Germinal center (tissue), 1 donor: ENCODE measurements around the gene BMS1.
"Not testable (repeated sequence)": the region's sequence is repeated elsewhere in the genome, so short reads cannot be mapped to it uniquely, and the experiment has no call there.

Source experiments
- DNase-seq: peaks from one replicate; pipeline ENCODE4 v3.0.0; 2012; ENCODE audit warnings: mixed read lengths, low spot score

BMS1 gene

DNA sequence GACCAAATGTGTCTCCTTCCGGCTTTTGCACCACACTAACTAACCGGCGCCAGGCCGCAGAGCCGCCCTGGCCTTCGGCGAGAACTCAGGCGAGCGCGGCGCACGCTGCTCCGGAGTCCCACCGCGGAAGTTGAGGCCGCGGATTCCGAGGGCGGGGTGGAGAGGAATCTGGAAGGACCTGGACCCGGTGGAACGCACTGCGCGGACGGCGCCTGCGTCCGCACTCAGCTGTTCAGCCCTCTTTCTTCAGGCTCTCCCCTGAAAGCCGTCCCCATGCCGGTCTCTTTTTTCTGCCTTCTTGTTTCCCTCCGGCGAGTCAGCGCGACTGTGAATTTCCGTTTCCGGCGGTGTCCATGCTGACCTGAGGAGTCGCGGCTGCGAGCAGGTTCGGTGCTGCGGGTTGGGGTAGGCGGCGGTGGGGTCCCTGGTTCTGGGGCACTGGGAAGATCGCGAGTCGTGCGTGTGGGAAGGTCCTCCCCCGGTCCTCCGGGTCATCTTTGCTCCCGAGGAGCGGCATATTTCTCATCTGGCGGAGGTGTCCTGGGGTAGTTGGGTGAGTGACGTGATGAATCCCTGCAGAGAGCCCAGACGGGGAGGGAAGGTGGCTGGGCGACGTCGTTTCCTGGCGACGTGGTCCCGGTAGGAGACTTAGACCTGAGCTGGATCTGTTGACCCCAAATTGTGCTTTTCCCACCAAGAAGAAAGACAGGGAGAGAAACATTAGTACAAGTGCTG, at the start of gene BMS1:
BMS1 (plus strand) TSS at position 350 of the 735 bp plus-strand sequence. CDS start 1,600 bp downstream, outside the sequence.
- peak; percentile 78 for DNase-seq

- DNase-seq: no peak
Measured at GRCh38 chr10:42734536-42734935, 48.1 kb upstream of the BMS1 start.

- no peak for DNase-seq
Measured at GRCh38 chr10:42738679-42739078, 43.9 kb upstream of the BMS1 start.

DNA sequence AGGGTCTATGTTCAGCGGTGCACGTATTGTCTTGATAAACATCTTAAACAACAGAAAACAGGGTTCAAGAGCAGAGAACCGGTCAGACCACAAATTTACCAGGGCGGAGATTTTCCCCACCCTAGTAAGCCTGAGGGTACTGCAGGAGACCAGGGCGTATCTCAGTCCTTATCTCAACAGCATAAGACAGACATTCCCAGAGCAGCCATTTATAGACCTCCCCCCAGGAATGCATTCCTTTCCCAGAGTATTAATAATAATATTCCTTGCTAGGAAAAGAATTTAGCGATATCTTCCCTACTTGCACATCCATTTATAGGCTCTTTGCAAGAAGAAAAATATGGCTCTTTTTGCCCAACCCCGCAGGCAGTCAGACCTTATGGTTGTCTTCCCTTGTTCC, 41.1 kb upstream of the BMS1 start:
- not testable (repeated sequence) for DNase-seq

DNA sequence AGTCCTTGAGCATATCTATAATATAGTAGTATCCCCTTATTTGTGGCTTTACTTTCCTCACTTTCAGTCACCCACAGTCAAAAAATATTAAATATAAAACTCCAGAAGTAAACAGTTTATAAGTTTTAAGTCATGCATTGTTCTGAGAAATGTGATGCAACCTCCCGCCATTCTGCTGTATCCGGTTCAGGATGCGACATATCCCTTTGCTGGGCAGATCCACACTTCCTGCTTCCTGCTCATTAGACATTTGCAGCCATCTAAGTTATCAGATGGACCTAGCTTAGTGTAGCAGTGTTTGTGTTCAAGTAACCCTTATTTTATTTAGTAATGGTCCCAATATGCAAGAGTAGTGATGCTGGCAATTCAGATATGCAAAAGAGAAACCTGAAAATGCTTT, 38.9 kb upstream of the BMS1 start:
- no peak for DNase-seq

DNA sequence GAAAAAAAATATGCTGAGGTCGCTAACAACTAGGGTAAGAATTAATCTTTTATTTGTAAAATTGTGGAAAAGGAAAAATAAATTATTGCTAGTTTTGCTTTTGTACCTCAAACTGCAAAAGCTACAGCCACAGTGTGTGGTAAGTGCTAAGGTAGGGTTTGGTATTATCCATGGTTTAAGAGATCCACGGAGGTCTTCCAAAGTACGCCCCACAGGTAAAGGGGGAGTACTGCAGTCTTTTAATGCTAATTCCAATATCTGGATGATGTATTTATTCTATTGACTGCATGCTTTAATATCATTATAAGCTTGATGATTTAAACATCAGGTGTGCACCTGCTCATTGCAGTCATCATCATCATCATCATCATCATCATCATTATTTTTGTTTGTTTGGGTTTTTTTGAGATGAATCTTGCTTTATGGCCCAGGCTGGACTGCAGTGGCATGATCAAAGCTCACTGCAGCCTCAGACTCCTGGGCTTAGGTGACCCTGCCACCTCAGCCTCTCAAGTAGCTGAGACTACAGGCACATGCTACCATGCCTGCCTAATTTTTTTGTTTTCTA, 38.4 kb upstream of the BMS1 start:
- DNase-seq: no peak

DNA sequence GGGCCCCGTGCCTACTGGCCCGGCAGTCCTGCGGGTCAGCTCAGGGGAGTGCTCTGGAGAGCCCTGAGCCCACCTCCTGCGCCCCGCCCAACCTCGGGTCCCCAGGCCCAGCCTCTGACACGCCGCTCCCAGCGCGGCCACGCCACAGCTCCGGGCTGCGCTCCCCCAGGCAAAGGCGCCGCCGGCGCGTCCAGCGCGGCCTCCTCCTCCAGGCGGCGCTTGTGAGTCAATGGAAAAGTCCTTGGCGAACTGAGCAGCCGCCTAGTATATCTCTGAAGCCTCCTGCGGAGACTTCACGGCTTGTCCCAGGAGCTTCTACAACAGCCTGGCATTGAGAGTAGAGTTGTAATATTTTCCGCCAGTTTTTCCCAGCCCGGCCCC, 29.5 kb upstream of the BMS1 start:
- DNase-seq: peak; percentile 61

GRCh38 chr10:42753507-42754154, 29.0 kb upstream of the BMS1 start:
- DNase-seq: peak; percentile 10

GRCh38 chr10:42754155-42755027, 28.2 kb upstream of the BMS1 start:
- DNase-seq: peak; percentile 58

- peak; percentile 21 for DNase-seq
Measured at GRCh38 chr10:42755028-42755451, 27.6 kb upstream of the BMS1 start.

- no peak for DNase-seq
Measured at GRCh38 chr10:42755556-42756093, 27.0 kb upstream of the BMS1 start.

DNA sequence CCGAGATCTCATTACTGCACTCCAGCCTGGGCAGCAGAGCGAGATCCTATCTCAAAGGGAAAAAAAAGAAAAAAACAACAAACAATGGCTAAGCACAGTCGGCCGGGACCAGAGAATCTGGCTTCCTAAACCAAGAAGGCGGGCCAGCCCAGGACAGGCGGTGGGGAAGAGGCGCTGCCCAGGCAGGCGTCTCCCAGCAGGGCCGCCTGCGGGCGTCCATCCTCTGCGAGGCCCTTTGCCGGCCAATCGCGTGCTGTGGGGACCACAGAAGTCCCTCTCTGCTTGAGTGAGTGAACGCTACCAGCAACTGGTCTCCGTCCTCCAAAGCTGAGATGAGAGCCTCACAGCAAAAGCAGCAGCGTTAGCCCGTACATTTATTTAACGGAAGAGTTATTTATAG, 14.7 kb upstream of the BMS1 start:
- no peak for DNase-seq

- DNase-seq: no peak
Measured at GRCh38 chr10:42768581-42769152, 13.9 kb upstream of the BMS1 start.

DNA sequence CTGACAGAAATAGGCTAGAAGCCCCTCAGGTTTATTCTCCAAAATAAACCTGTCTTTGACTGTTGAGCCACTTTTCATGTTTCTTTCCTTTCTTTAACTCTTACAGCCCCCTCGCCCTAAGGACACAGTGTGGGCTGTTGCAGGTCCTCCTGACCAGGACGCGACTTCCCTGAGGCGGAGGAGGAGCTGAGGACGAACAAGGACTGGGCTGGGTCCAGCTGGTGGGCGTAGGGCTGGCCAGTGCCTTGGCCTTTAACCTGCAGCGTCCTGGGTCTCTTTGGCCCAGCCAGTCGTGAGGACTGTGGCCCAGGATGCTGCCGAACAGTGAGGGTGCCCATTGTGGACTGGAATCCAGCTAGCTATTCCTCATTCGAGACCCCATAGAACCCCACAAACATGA, 13.4 kb upstream of the BMS1 start:
- no peak for DNase-seq

- DNase-seq: no peak
Measured at GRCh38 chr10:42769673-42770072, 12.9 kb upstream of the BMS1 start.

GRCh38 chr10:42776681-42777080, 5.9 kb upstream of the BMS1 start:
- DNase-seq: no peak

- DNase-seq: no peak
Measured at GRCh38 chr10:42780456-42780855, 2.1 kb upstream of the BMS1 start.

GRCh38 chr10:42781893-42782445, 626 bp upstream of the BMS1 start:
- no peak for DNase-seq

- no peak for DNase-seq
Measured at GRCh38 chr10:42783181-42783549, 570 bp downstream of the BMS1 start.

DNA sequence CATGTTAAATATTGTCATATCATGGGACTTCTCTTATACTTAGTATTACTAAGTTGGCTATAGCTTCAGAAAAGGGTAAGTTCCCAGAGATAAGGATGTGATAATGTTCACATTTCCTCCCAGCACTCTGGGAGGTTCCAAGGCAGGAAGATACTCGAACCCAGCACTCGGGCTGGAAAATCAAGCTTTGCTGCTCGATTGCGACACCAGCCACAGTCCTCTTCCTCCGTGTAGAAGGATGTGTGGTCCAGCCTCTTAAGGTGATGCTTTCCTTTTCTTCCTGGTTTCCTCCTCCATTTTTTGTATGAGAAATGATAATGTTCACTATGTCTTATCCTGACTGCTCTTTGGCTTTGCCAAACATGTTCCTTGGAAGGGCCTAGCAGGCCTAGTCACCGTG, 3.2 kb downstream of the BMS1 start:
- DNase-seq: no peak

DNA sequence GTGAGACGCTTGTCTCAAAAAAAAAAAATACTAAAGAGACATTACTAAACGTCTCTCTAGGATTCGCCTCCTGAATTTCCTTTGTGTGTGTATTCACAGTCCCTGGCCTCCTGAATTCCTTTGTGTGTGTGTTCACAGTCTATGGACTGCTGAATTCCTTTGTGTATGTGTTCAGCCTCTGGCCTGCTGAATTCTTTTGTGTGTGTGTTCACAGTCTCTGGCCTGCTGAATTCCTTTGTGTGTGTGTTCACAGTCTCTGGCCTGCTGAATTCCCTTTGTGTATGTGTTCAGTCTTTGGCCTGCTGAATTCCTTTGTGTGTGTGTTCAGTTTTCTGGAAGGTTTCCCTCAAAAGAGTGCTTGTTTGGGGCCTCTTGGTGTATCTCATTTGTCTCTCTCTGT, 8.2 kb downstream of the BMS1 start:
- no peak for DNase-seq

DNA sequence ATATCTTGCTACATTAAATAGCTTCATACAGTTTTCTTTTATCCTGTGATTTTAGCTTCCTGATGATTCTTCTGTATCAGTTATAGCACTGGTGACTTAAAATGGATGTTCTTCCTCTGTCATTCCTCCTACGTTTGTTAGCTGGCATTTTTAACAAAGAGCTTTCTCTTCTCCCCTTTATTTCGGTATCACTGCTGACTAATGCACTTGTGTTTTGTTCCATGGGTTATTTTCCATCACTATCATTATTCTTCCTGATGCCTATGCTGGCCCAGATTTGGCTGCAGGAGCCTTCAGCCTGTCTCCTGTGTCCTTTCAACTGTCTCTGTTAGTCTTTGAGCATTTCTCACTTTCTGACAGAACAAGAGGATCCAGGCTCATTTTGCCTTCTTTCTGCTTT, 13.1 kb downstream of the BMS1 start:
- no peak for DNase-seq
